Adipose tissue (tissue), 3 donors: ENCODE measurements around the gene TPSB2. TPM values are rescaled to one million over a fixed set of nuclear protein-coding genes. Genes with fewer than 3 reads are reported as not detected.
"Not testable (repeated sequence)": the region's sequence is repeated elsewhere in the genome, so short reads cannot be mapped to it uniquely, and the experiment has no call there.

Source experiments
- H3K27ac ChIP-seq: one replicate; pipeline ENCODE4 v1.5.1; 2013; ENCODE audit warnings: low read depth, low read length
- WGBS, 3 donors: extraction: QIAGEN DNeasy Blood & Tissue Kit; methylation state at CpG; one replicate each; pipeline ENCODE4 v1.1.7; 2013; 5-methylcytosine and 5-hydroxymethylcytosine counted together
- polyA plus RNA-seq, 3 donors: library from polyadenylated mRNA; stranded (reverse); fragments of 200-250 nt; gene quantifications; one replicate each; pipeline ENCODE4 v1.2.3, GENCODE V29; 2013
- donor health status: healthy with polysubstance abuse.
- donor health status: Bipolar disorder and iron deficiency.
- donor health status: healthy.

TPSB2 gene
- polyA plus RNA-seq, 3 donors, result 8.0 to 26.3 (median 18.4) TPM

- 77 to 87% (median 81%) methylated on average over 24 to 25 of the region's 25 CpGs for WGBS, 3 donors
- H3K27ac ChIP-seq, result no peak overlapping the region
These were observed 16.1 kb downstream of the TPSB2 start for GRCh38 chr16:1213796-1214372.

DNA sequence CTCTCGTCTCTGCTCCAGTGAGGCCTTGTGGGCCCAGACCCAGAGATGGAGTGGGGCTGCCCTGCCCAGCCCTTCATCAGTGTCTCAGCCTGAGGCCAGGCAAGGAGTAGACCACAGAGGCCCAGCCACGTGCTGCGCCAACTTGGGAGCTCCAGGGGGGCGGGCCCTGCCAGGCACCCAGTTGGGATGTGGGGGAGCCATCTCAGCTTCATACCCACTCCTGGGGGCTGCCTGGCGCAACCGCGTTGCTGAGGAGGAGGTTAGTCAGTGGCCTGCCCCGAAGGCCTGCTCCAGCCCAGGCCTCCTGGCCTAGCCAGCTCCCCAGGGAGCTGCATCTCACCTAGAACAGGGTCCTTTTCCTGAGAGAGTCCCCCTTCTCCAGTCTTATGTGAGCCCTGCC lies 16.8 kb downstream of the TPSB2 start:
- 61 to 86% (median 80%) methylated on average over 5 to 8 of the region's 8 CpGs for WGBS, 3 donors
- H3K27ac ChIP-seq, result no peak overlapping the region

GRCh38 chr16:1212616-1213194 lies 17.3 kb downstream of the TPSB2 start:
- no peak overlapping the region for H3K27ac ChIP-seq
- WGBS, 3 donors, result 86 to 92% (median 92%) methylated on average over 35 to 40 of the region's 40 CpGs

DNA sequence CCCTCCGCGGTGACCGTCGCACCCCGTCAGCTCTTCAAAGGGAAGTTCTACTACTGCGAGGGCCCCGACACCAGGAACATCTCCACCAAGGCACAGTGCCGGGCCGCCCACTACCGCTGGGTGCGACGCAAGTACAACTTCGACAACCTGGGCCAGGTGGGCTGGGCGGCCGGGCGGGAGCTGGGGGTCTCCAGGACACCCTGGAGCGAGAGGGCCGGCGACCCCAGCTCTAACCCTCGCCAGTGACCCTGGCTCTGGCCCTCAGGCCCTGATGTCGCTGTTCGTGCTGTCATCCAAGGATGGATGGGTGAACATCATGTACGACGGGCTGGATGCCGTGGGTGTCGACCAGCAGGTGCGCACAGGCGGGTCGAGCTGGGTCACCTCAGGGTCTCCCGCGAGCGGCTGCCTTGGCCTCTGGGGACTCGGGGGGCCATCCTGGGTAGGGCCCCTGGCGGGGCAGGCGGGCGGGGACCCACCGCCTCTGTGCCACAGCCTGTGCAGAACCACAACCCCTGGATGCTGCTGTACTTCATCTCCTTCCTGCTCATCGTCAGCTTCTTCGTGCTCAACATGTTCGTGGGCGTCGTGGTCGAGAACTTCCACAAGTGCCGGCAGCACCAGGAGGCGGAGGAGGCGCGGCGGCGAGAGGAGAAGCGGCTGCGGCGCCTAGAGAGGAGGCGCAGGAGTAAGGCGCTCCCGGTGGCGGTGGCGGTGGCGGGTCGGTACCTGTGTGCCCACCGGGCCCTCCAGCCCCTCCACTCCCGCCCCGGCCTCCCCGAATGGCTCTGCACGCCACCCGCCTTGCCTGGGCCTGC lies 18.3 kb downstream of the TPSB2 start:
- no peak overlapping the region for H3K27ac ChIP-seq
- 90 to 92% (median 92%) methylated on average over 50 to 65 of the region's 65 CpGs for WGBS, 3 donors

- no peak overlapping the region for H3K27ac ChIP-seq
- WGBS, 3 donors, result 84 to 90% (median 85%) methylated on average over 23 of the region's 23 CpGs
These were observed 19.5 kb downstream of the TPSB2 start for GRCh38 chr16:1210461-1210860.

GRCh38 chr16:1209081-1209480 lies 20.9 kb downstream of the TPSB2 start:
- 90 to 95% (median 93%) methylated on average over 34 to 43 of the region's 43 CpGs for WGBS, 3 donors
- H3K27ac ChIP-seq, result no peak overlapping the region

GRCh38 chr16:1208239-1208830 lies 21.6 kb downstream of the TPSB2 start:
- 76 to 81% (median 79%) methylated on average over 22 of the region's 22 CpGs for WGBS, 3 donors
- H3K27ac ChIP-seq, result no peak overlapping the region

GRCh38 chr16:1206786-1207185 lies 23.2 kb downstream of the TPSB2 start:
- WGBS, 3 donors, result 79 to 82% (median 80%) methylated on average over 16 of the region's 16 CpGs
- H3K27ac ChIP-seq, result no peak overlapping the region

DNA sequence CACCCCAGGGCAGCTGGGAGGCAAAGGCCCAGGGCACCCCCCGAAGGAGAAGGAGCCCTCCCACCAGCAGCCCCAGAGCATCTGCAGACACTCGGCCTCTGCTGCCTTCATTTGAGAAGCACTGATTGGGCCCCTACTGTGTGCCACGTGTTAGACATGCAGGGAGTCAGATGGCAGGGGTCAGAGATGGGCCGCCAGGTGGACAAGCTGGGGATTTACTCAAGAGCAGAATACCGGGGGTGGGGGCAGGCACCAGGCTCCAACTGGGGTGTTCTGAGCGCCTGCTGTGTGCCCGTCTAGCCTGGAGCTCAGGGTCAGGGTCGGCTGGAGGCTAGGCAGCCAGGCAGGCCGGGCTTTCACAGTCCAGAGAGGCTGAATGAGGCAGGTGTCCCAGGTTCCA lies 23.7 kb downstream of the TPSB2 start:
- no peak overlapping the region for H3K27ac ChIP-seq
- 59 to 71% (median 71%) methylated on average over 9 of the region's 9 CpGs for WGBS, 3 donors

- WGBS, 3 donors, result 78 to 79% (median 79%) methylated on average over 9 to 15 of the region's 21 CpGs
- H3K27ac ChIP-seq, result no peak overlapping the region
These were observed 25.1 kb downstream of the TPSB2 start for GRCh38 chr16:1204933-1205332.

DNA sequence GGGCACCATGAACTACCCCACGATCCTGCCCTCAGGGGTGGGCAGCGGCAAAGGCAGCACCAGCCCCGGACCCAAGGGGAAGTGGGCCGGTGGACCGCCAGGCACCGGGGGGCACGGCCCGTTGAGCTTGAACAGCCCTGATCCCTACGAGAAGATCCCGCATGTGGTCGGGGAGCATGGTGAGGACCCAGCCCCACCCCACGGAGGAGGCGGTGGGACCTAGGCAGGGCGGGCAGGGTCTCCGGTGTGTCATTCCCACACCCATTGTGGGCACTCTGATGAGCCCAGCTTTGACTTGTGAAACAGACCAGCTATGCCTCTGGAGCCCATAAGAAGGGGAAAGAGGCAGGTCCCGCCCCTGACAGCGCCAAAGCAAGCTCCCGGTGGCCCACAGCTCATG lies 27.7 kb downstream of the TPSB2 start:
- 90 to 92% (median 90%) methylated on average over 17 to 18 of the region's 18 CpGs for WGBS, 3 donors
- no peak overlapping the region for H3K27ac ChIP-seq

DNA sequence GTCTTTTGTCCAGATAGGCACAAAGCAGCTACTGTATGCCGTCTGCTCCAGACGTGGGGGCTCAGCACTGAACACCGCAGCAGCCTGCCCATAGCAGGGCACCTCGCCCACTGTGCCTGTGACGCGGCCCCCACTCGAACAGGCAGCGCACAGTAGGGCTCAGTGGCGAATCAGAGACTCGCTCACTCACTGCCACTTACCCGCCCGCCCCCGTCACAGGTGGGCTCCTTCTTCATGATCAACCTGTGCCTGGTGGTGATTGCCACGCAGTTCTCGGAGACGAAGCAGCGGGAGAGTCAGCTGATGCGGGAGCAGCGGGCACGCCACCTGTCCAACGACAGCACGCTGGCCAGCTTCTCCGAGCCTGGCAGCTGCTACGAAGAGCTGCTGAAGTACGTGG lies 28.5 kb downstream of the TPSB2 start:
- 89 to 92% (median 92%) methylated on average over 23 to 25 of the region's 25 CpGs for WGBS, 3 donors

GRCh38 chr16:1200014-1200627 lies 29.9 kb downstream of the TPSB2 start:
- 89 to 93% (median 92%) methylated on average over 38 of the region's 38 CpGs for WGBS, 3 donors
- no peak overlapping the region for H3K27ac ChIP-seq

More for the DNA sequence above, 28.5 kb downstream of the TPSB2 start:
- no peak overlapping the region for H3K27ac ChIP-seq

- WGBS, 3 donors, result 82 to 88% (median 83%) methylated on average over 9 to 11 of the region's 19 CpGs
- H3K27ac ChIP-seq, result no peak overlapping the region
These were observed 30.5 kb downstream of the TPSB2 start for GRCh38 chr16:1199347-1200013.

- not testable (repeated sequence) for H3K27ac ChIP-seq
- WGBS, 3 donors, result 86 to 90% (median 89%) methylated on average over 34 to 44 of the region's 44 CpGs
These were observed 31.2 kb downstream of the TPSB2 start for GRCh38 chr16:1198671-1199346.

GRCh38 chr16:1198194-1198593 lies 31.8 kb downstream of the TPSB2 start:
- no peak overlapping the region for H3K27ac ChIP-seq
- WGBS, 3 donors, result 71 to 89% (median 87%) methylated on average over 17 to 18 of the region's 18 CpGs

GRCh38 chr16:1197237-1197866 lies 32.6 kb downstream of the TPSB2 start:
- 54 to 74% (median 59%) methylated on average over 19 of the region's 19 CpGs for WGBS, 3 donors

More at GRCh38 chr16:1197237-1197866, 32.6 kb downstream of the TPSB2 start:
- no peak overlapping the region for H3K27ac ChIP-seq
